Mucosa of descending colon (tissue), 3 donors: Measurements from ENCODE around the gene RPTOR. TPM values are rescaled to one million over a fixed set of nuclear protein-coding genes. Genes with fewer than 3 reads are reported as not detected.
A peak's percentile ranks its signal among the peaks of the same experiment; 100 is the strongest.

Source experiments
- ATAC-seq: fragments of 200-7000 bp; cut with Tn5 transposase; one replicate; pipeline ENCODE4 v1.9.1; 2020; ENCODE audit warnings: mild to moderate bottlenecking, moderate library complexity
- DNase-seq, 3 donors: peaks; one replicate each; pipeline ENCODE4 v3.0.0-alpha.2; 2020
- H3K36me3 ChIP-seq: fragments of 200-600 bp; one replicate; pipeline ENCODE4 v1.8.0; 2021; ENCODE audit warnings: low read depth, mild to moderate bottlenecking
- H3K4me1 ChIP-seq: fragments of 200-600 bp; one replicate; pipeline ENCODE4 v1.8.0; 2021; ENCODE audit warnings: low read depth, mild to moderate bottlenecking
- H3K4me3 ChIP-seq: fragments of 200-600 bp; one replicate; pipeline ENCODE4 v1.8.0; 2021; ENCODE audit warnings: mild to moderate bottlenecking
- H3K9me3 ChIP-seq: fragments of 200-600 bp; one replicate; pipeline ENCODE4 v1.8.0; 2021; ENCODE audit warnings: mild to moderate bottlenecking
- CTCF ChIP-seq: fragments of 200-600 bp; IDR thresholded peaks from one replicate; pipeline ENCODE4 v1.8.0; 2022; ENCODE audit warnings: antibody characterized with exemption, mild to moderate bottlenecking
- intact Hi-C, 2 donors: fragments of 100-400 bp; cut with DNase I in 1 of 2; cut with micrococcal nuclease in 1 of 2; formaldehyde crosslinking; loops; one replicate each; pipeline versions ENCODE4 v1.11.0 to v1.11.1; 2022; cut with DNase I, micrococcal nuclease
- total RNA-seq, 3 donors: library from RNA; stranded (reverse); fragmentation: NEBNext Ultra II Directional in 2 of 3; extraction: Animal tissue kit (Norgen Biotek cat#: 25700) in 2 of 3; gene quantifications; one replicate each; pipeline versions ENCODE4 v1.2.1 to v1.2.4, GENCODE V29; 2021 to 2023
- donor health status: DM: no; HTN: no; CAD: no; lungs with moderate emphysema.
- donor health status: DM: no; HTN: no; CAD: no.
- donor health status: DM: no; HTN: yes; CAD: no.

Gene RPTOR
- total RNA-seq, 3 donors from 2014 or later = 30.5 to 44.4 (median 37.2) TPM

DNA sequence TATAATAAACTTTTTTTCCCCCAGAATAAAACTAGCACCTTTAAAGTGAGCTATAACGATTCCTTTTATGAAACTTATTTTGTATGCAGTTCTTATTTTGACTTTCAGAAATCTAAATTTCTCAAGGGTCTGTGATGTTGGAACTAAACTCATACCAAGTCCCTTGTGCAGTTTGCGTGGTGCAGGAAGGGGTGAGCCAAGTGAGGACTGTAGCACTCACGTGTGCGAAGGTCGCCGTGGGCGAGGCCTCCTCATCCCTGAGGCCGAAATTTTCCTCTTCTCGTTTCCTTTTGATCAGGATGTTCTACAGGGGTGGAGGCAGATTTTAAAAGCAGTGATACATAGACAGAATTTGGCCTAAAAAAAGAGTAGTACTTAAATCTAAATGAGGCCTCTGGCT lies 73.7 kb downstream of the RPTOR start:
- intact Hi-C loops = no loop called here
- no peaks in the 10 kb centered on the region for H3K36me3 ChIP-seq
- no peak for DNase-seq
- ATAC-seq = no peak
- TF ChIP-seq CTCF = no peak
- H3K4me3 ChIP-seq = no peak overlapping the region
- peaks cover 4% of the 10 kb centered on the region for H3K4me1 ChIP-seq
- no peaks in the 10 kb centered on the region for H3K9me3 ChIP-seq

- ATAC-seq = peak; percentile 27
Measured at GRCh38 chr17:80619535-80620235, 75.0 kb downstream of the RPTOR start.

GRCh38 chr17:80621335-80621996 lies 76.8 kb downstream of the RPTOR start:
- intact Hi-C loops = no loop called here
- no peak for TF ChIP-seq CTCF
- Histone ChIP-seq H3K4me1 (peaks cover 4% of the 10 kb centered on the region), H3K4me3 (no peak overlapping the region), H3K36me3 (no peaks in the 10 kb centered on the region), H3K9me3 (no peaks in the 10 kb centered on the region)
- ATAC-seq (no peak), DNase-seq (no peak)

More at GRCh38 chr17:80619535-80620235, 75.0 kb downstream of the RPTOR start:
- Histone ChIP-seq H3K4me3 (no peak overlapping the region), H3K36me3 (no peaks in the 10 kb centered on the region), H3K4me1 (peaks cover 4% of the 10 kb centered on the region), H3K9me3 (no peaks in the 10 kb centered on the region)
- DNase-seq = no peak
- no peak for TF ChIP-seq CTCF
- intact Hi-C loops = no loop called here

DNA sequence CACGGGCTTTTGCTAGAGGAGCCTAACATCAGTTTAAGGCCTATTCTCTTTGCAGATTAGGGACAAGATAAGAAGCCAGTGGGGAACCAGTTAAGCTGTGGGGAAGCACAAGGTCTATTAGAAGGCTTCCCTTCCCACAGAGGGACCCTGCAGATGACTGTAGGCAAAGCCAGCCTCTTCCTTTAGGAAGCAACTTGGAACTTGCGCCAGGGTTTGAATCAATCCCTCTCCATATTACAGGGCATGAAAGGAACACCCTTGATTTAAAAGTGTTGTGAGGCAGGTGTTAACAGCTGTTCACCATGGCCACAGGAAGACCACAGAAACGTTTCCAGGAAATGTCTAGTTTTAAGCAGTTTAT lies 77.3 kb downstream of the RPTOR start:
- no peak for DNase-seq
- no peaks in the 10 kb centered on the region for H3K36me3 ChIP-seq
- no peak for ATAC-seq
- no peak for TF ChIP-seq CTCF
- no peaks in the 10 kb centered on the region for H3K9me3 ChIP-seq
- H3K4me3 ChIP-seq = no peak overlapping the region
- H3K4me1 ChIP-seq = peaks cover 4% of the 10 kb centered on the region
- intact Hi-C loops = no loop called here

GRCh38 chr17:80624864-80625263 lies 80.2 kb downstream of the RPTOR start:
- Histone ChIP-seq H3K9me3 (no peaks in the 10 kb centered on the region), H3K4me1 (peaks cover 4% of the 10 kb centered on the region), H3K36me3 (no peaks in the 10 kb centered on the region), H3K4me3 (no peak overlapping the region)
- no peak for DNase-seq
- intact Hi-C loops = no loop called here
- TF ChIP-seq CTCF = no peak
- ATAC-seq = no peak
